T-cell (primary cell): Measurements from ENCODE around the gene HLA-A. TPM values are rescaled to one million over a fixed set of nuclear protein-coding genes. Genes with fewer than 3 reads are reported as not detected.

Experiments
- ATAC-seq, 4 experiments: fragments of 200-7000 bp in 3 of 4; fragments of 150-1000 bp in 1 of 4; cut with Tn5 transposase; replicated peaks in 1 of 4; 1 replicate in 3 of 4; 2 replicates in 1 of 4; pipeline ENCODE4 v1.10.0; 2021; ENCODE audit warnings: moderate library complexity in 3 of 4, mild to moderate bottlenecking in 2 of 4, moderate number of reproducible peaks in 1 of 4
- CTCF ChIA-PET, 2 donors: fragments of 300-600 bp; sonication (Branson Sonifier 250); formaldehyde crosslinking; loops; one replicate each; lab custom pipeline; 2022; ENCODE audit warnings: antibody characterized with exemption in 2 of 2; lab: Charles Lee
- POLR2A ChIA-PET, 2 donors: fragments of 300-600 bp; sonication (Branson Sonifier 250); formaldehyde crosslinking; loops; one replicate each; lab custom pipeline; 2022; ENCODE audit warnings: antibody characterized with exemption in 2 of 2; lab: Charles Lee
- DNase-seq, 35 experiments: peaks; one replicate each; pipeline versions ENCODE4 v3.0.0 to v3.0.0-alpha.2; 2013 to 2023
- H3K27ac ChIP-seq: one replicate; pipeline ENCODE4 v1.5.1; 2013; ENCODE audit warnings: low read length
- H3K27me3 ChIP-seq, 2 experiments: replicated peaks in 1 of 2; 1 replicate in 1 of 2; 2 replicates in 1 of 2; pipeline versions ENCODE4 v1.6.1 to v1.7.0; 2013; ENCODE audit warnings: low read length in 1 of 2, mixed read lengths in 1 of 2; ENCODE audit not compliant: control insufficient read depth in 2 of 2, insufficient read depth in 2 of 2; ENCODE audit errors: extremely low read depth in 1 of 2
- H3K36me3 ChIP-seq, 2 donors: 1 replicate in 1 of 2; 2 replicates in 1 of 2; pipeline versions ENCODE4 v1.6.1 to v1.7.0; 2013; ENCODE audit warnings: low read length in 1 of 2; ENCODE audit not compliant: control insufficient read depth in 2 of 2, insufficient read depth in 1 of 2; ENCODE audit errors: extremely low read depth in 1 of 2
- H3K4me1 ChIP-seq, 2 experiments: 1 replicate in 1 of 2; 2 replicates in 1 of 2; pipeline versions ENCODE4 v1.6.1 to v1.7.0; 2013; ENCODE audit warnings: low read length in 2 of 2, mixed read lengths in 1 of 2; ENCODE audit not compliant: insufficient read depth in 2 of 2, control insufficient read depth in 1 of 2; ENCODE audit errors: extremely low read depth in 1 of 2
- H3K4me3 ChIP-seq, 2 donors: 1 replicate in 1 of 2; 2 replicates in 1 of 2; pipeline versions ENCODE4 v1.5.1 to v1.7.0; 2013; ENCODE audit warnings: mild to moderate bottlenecking in 2 of 2, low read length in 1 of 2, moderate library complexity in 1 of 2; ENCODE audit not compliant: control insufficient read depth in 1 of 2; ENCODE audit errors: extremely low read depth in 1 of 2
- H3K9me3 ChIP-seq: 2 replicates; pipeline ENCODE4 v1.7.0; 2013
- H3K27ac Mint-ChIP-seq, 2 donors: one replicate each; pipeline ENCODE4 v1.8.0; 2020 to 2021; ENCODE audit warnings: mild to moderate bottlenecking in 2 of 2, mixed read lengths in 2 of 2
- H3K27me3 Mint-ChIP-seq, 2 donors: one replicate each; pipeline ENCODE4 v1.8.0; 2021 to 2022; ENCODE audit warnings: mixed read lengths in 2 of 2
- H3K36me3 Mint-ChIP-seq: one replicate; pipeline ENCODE4 v1.8.0; 2021; ENCODE audit warnings: mixed read lengths
- H3K4me1 Mint-ChIP-seq, 3 donors: one replicate each; pipeline ENCODE4 v1.8.0; 2020 to 2022; ENCODE audit warnings: mixed read lengths in 3 of 3, mild to moderate bottlenecking in 1 of 3
- H3K4me3 Mint-ChIP-seq, 3 donors: one replicate each; pipeline ENCODE4 v1.8.0; 2020 to 2022; ENCODE audit warnings: mild to moderate bottlenecking in 3 of 3, mixed read lengths in 3 of 3, moderate library complexity in 3 of 3
- H3K9me3 Mint-ChIP-seq, 3 donors: one replicate each; pipeline ENCODE4 v1.8.0; 2020 to 2022; ENCODE audit warnings: mixed read lengths in 3 of 3
- WGBS: methylation state at CpG from one replicate; pipeline ENCODE4 v1.1.5; 2013; ENCODE audit warnings: missing lambda C conversion rate; ENCODE audit not compliant: insufficient coverage; 5-methylcytosine and 5-hydroxymethylcytosine counted together
- total RNA-seq, 35 experiments: library from RNA in 6 of 35; stranded (reverse) in 6 of 35; fragments of 120-200 nt in 1 of 35; gene quantifications; one replicate each; pipeline versions ENCODE4 v1.2.1 to v1.2.4 and lab custom pipeline; 2013 to 2026

HLA-A gene
- total RNA-seq, 5 donors from 2014 or later (not counting 1 experiment from before 2014, with no cell fraction given), result 1,578 to 2,596 (median 2,172) TPM

GRCh38 chr6:29941471-29941870, 861 bp upstream of the HLA-A start:
- Mint-ChIP-seq H3K4me3 (peak overlapping the region; percentile 97 to 99 (median 97)), H3K4me1 (peaks cover 34 to 55% (median 40%) of the 10 kb centered on the region in 3 donors), H3K9me3 (no peaks in the 10 kb centered on the region), H3K36me3 (peaks cover 35% of the 10 kb centered on the region), H3K27me3 (no peaks in the 10 kb centered on the region), H3K27ac (peak overlapping the region; percentile 100)
- CTCF ChIA-PET, result interaction anchor here (0.7 to 1.0 kb wide), 2 partner anchors 13 to 23 kb away, joined by 3 to 5 read pairs; no protein-coding TSS in a partner anchor
- Histone ChIP-seq H3K27me3 (no peaks in the 10 kb centered on the region), H3K4me1 (peaks cover 29 to 30% of the 10 kb centered on the region in 2 experiments), H3K9me3 (no peaks in the 10 kb centered on the region), H3K36me3 (peaks cover 0 to 31% of the 10 kb centered on the region in 2 donors), H3K27ac (peak overlapping the region; percentile 100), H3K4me3 (peak overlapping the region; percentile 64 to 88)
- no peak for ATAC-seq
- DNase-seq, result peak in 2 of 35 experiments; percentile 35 to 41
- 14% methylated on average over 1 of the region's 1 CpG for WGBS
- POLR2A ChIA-PET, result interaction anchor here in 1 of 2 donors (0.6 to 0.8 kb wide), 2 partner anchors 16 to 150 kb away, joined by 4 to 6 read pairs; no protein-coding TSS in a partner anchor

GRCh38 chr6:29941916-29942274, 437 bp upstream of the HLA-A start:
- Histone ChIP-seq H3K4me3 (peak overlapping the region; percentile 64 to 88), H3K9me3 (no peaks in the 10 kb centered on the region), H3K27ac (peak overlapping the region; percentile 100), H3K27me3 (no peaks in the 10 kb centered on the region), H3K4me1 (peaks cover 30 to 33% of the 10 kb centered on the region in 2 experiments), H3K36me3 (peaks cover 0 to 35% of the 10 kb centered on the region in 2 donors)
- peaks cover 39% of the 10 kb centered on the region for H3K36me3 Mint-ChIP-seq
- ChIA-PET POLR2A (interaction anchor here in 1 of 2 donors (0.6 to 0.8 kb wide), 3 partner anchors 16 to 151 kb away, joined by 3 to 6 read pairs (median 4); no protein-coding TSS in a partner anchor), CTCF (interaction anchor here (0.7 to 1.0 kb wide), 2 partner anchors 14 to 23 kb away, joined by 3 to 5 read pairs; no protein-coding TSS in a partner anchor)
- H3K27ac Mint-ChIP-seq, result peak overlapping the region; percentile 100
- peak overlapping the region; percentile 97 to 99 (median 97) for H3K4me3 Mint-ChIP-seq
- no peaks in the 10 kb centered on the region for H3K9me3 Mint-ChIP-seq
- WGBS, result 0% methylated on average over 2 of the region's 5 CpGs
- DNase-seq (no peak), ATAC-seq (no peak)
- H3K27me3 Mint-ChIP-seq, result no peaks in the 10 kb centered on the region
- peaks cover 38 to 59% (median 44%) of the 10 kb centered on the region in 3 donors for H3K4me1 Mint-ChIP-seq

DNA sequence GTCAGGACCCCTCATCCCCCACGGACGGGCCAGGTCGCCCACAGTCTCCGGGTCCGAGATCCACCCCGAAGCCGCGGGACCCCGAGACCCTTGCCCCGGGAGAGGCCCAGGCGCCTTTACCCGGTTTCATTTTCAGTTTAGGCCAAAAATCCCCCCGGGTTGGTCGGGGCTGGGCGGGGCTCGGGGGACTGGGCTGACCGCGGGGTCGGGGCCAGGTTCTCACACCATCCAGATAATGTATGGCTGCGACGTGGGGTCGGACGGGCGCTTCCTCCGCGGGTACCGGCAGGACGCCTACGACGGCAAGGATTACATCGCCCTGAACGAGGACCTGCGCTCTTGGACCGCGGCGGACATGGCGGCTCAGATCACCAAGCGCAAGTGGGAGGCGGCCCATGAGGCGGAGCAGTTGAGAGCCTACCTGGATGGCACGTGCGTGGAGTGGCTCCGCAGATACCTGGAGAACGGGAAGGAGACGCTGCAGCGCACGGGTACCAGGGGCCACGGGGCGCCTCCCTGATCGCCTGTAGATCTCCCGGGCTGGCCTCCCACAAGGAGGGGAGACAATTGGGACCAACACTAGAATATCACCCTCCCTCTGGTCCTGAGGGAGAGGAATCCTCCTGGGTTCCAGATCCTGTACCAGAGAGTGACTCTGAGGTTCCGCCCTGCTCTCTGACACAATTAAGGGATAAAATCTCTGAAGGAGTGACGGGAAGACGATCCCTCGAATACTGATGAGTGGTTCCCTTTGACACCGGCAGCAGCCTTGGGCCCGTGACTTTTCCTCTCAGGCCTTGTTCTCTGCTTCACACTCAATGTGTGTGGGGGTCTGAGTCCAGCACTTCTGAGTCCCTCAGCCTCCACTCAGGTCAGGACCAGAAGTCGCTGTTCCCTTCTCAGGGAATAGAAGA, 978 bp downstream of the HLA-A start:
- CTCF ChIA-PET, result no interaction called here
- 6% methylated on average over 53 of the region's 58 CpGs for WGBS
- Mint-ChIP-seq H3K9me3 (no peaks in the 10 kb centered on the region), H3K27me3 (no peaks in the 10 kb centered on the region), H3K36me3 (peaks cover 48% of the 10 kb centered on the region), H3K4me3 (peak overlapping the region; percentile 97 to 99 (median 97)), H3K4me1 (peaks cover 51 to 73% (median 57%) of the 10 kb centered on the region in 3 donors), H3K27ac (peak overlapping the region; percentile 91 to 100)
- Histone ChIP-seq H3K9me3 (no peaks in the 10 kb centered on the region), H3K27ac (peak overlapping the region; percentile 100), H3K36me3 (peaks cover 0 to 41% of the 10 kb centered on the region in 2 donors), H3K27me3 (no peaks in the 10 kb centered on the region), H3K4me3 (peak overlapping the region; percentile 74 to 88), H3K4me1 (peaks cover 30 to 43% of the 10 kb centered on the region in 2 experiments)
- no peak for ATAC-seq
- DNase-seq, result peak in 5 of 35 experiments; percentile 12 to 49 (median 32)
- POLR2A ChIA-PET, result no interaction called here

- H3K27ac Mint-ChIP-seq, result peak overlapping the region; percentile 86 to 92
- H3K4me1 Mint-ChIP-seq, result peaks cover 58 to 85% (median 65%) of the 10 kb centered on the region in 3 donors
- H3K27me3 Mint-ChIP-seq, result no peaks in the 10 kb centered on the region
- CTCF ChIA-PET, result no interaction called here
- H3K4me3 Mint-ChIP-seq, result peak overlapping the region; percentile 97 to 99 (median 97)
- DNase-seq (peak in 3 of 35 experiments; percentile 6 to 53 (median 22)), ATAC-seq (no peak)
- H3K36me3 Mint-ChIP-seq, result peaks cover 58% of the 10 kb centered on the region
- no peaks in the 10 kb centered on the region for H3K27me3 ChIP-seq
- no peaks in the 10 kb centered on the region for H3K9me3 ChIP-seq
- H3K4me1 ChIP-seq, result peaks cover 30 to 47% of the 10 kb centered on the region in 2 experiments
- peaks cover 0 to 46% of the 10 kb centered on the region in 2 donors for H3K36me3 ChIP-seq
- peak overlapping the region; percentile 55 for H3K27ac ChIP-seq
- peak overlapping the region; percentile 72 to 88 for H3K4me3 ChIP-seq
- POLR2A ChIA-PET, result interaction anchor here in 1 of 2 donors (0.6 to 1.1 kb wide), 3 partner anchors 19 to 196 kb away, joined by 3 read pairs; no protein-coding TSS in a partner anchor
- H3K9me3 Mint-ChIP-seq, result no peaks in the 10 kb centered on the region
- 35% methylated on average over 2 of the region's 4 CpGs for WGBS
Measured at GRCh38 chr6:29945281-29945820, 3.0 kb downstream of the HLA-A start.

DNA sequence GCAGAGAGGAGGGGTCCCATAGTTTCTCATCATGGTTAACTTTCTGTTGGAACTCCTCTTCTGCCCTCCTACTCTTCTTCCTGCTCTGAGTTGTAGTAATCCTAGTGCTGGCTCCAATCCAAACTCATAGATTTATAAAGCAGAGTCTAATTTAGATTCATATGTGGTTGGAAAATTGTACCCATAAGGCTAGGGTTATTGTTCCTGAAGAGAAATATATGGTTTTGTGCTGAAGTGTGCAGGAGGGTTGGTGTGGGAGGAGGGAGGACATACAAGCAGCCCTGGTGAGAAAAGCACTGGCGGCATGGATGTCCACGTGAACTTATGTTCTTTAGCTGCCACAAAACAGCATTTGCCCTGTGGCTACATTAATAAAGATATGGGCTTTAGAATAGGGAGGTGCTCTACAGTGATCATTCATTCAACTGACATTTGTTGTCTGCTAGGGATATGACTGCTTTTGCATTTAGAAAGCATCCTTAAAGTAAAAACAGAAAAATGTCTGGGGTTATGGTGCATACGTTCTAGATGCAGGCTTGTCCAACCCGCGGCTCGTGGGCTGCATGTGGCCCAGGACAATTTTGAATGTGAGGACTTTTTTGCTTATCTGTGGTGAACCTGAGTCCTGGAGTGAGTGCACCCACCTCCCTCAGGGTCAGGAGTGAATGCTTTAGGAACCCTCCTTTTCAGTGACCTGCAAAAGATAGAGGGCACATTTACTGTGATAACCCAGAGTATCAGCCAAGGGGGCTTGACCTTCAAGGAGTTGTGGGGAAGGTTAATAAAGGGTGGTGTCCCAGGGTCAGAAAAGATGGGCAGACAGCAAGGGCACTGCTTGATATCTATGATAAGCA, 4.1 kb downstream of the HLA-A start:
- peak in 5 of 35 experiments; percentile 15 to 56 (median 28) for DNase-seq
- Histone ChIP-seq H3K27me3 (no peaks in the 10 kb centered on the region), H3K4me1 (peaks cover 24 to 41% of the 10 kb centered on the region in 2 experiments), H3K4me3 (peak overlapping the region in 1 of 2 donors; percentile 88), H3K27ac (peak overlapping the region; percentile 23), H3K36me3 (peaks cover 0 to 46% of the 10 kb centered on the region in 2 donors), H3K9me3 (no peaks in the 10 kb centered on the region)
- POLR2A ChIA-PET, result interaction anchor here (0.5 to 1.1 kb wide), 3 partner anchors 15 to 1328 kb away, joined by 3 to 14 read pairs (median 5); no protein-coding TSS in a partner anchor
- Mint-ChIP-seq H3K9me3 (no peaks in the 10 kb centered on the region), H3K4me3 (peak overlapping the region; percentile 97 to 99 (median 97)), H3K36me3 (peaks cover 58% of the 10 kb centered on the region), H3K4me1 (peaks cover 47 to 83% (median 58%) of the 10 kb centered on the region in 3 donors), H3K27ac (peak overlapping the region; percentile 86 to 92), H3K27me3 (no peaks in the 10 kb centered on the region)
- CTCF ChIA-PET, result no interaction called here
- 12% methylated on average over 2 of the region's 6 CpGs for WGBS
- ATAC-seq, result no peak
